ENCODE measurements around the gene DNAH2.

The DNAH2 gene

DNA sequence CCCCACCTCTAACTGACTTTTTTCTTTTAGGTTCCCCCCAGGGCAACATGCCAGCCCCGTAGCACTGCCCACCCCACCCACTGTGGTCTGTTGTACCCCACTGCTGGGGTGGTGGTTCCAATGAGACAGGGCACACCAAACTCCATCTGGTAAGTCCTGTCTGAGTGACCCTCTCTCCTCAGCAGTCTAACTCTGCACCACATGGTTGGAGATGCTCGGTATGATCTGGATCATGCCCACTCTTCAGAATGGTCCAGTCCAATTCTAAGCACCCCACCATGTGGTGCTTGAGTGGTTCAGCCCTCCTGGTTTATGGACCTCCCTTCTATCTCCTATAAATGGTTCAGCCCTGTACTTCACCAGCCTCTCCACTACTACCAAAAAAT lies 122.3 kb downstream of the DNAH2 start:
- TF ChIP-seq, protein P1, sequence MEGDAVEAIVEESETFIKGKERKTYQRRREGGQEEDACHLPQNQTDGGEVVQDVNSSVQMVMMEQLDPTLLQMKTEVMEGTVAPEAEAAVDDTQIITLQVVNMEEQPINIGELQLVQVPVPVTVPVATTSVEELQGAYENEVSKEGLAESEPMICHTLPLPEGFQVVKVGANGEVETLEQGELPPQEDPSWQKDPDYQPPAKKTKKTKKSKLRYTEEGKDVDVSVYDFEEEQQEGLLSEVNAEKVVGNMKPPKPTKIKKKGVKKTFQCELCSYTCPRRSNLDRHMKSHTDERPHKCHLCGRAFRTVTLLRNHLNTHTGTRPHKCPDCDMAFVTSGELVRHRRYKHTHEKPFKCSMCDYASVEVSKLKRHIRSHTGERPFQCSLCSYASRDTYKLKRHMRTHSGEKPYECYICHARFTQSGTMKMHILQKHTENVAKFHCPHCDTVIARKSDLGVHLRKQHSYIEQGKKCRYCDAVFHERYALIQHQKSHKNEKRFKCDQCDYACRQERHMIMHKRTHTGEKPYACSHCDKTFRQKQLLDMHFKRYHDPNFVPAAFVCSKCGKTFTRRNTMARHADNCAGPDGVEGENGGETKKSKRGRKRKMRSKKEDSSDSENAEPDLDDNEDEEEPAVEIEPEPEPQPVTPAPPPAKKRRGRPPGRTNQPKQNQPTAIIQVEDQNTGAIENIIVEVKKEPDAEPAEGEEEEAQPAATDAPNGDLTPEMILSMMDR (conservative IDR thresholded peaks at IDR 0.05): no peak
- H3K27ac ChIP-seq: peak overlapping the region; percentile 82; the same call in 1 of the 2 replicates

DNA sequence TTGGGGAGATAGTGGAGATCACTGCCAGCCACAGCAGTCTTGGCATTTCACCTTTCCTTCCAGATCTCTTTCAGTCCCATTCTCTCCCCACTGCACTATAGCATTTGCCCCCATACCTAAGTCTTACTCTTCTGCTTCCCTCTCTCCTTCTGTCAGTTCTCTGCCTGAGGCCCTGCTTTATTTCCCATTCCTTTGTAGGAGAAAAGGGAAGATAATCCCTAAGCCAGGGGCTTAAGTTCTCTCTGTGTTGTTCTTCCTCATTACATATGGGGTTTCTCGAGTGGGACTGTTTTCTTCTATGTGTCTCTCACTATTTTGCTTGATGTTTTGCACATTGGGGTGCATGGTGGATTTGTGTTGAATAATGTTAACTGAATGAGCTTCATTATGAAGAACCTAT lies 122.9 kb downstream of the DNAH2 start:
- TF ChIP-seq, protein P1 (conservative IDR thresholded peaks at IDR 0.05): no peak
- peak overlapping the region; percentile 82 for H3K27ac ChIP-seq

DNA sequence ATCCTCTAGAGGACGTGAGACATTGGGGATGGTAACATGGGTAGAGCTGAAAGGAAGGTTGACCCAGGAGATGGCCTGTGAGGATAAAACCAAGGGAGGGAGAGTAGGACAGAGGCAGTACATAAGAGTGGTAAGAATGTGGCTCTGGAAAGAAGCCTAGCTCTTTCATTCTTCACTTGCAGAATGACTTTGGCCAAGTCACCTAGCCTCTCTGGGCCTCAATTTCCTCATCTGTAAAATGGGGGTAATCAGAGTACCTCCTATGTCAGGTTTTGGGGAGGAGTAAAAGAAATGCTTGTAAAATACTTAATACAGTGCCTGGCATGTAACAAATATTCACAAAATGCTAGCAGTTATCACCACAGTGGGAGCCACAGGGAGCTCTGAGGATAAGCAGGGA lies 123.3 kb downstream of the DNAH2 start:
- H3K27ac ChIP-seq: peak overlapping the region; percentile 82
- TF ChIP-seq, protein P1 (conservative IDR thresholded peaks at IDR 0.05): no peak

DNA sequence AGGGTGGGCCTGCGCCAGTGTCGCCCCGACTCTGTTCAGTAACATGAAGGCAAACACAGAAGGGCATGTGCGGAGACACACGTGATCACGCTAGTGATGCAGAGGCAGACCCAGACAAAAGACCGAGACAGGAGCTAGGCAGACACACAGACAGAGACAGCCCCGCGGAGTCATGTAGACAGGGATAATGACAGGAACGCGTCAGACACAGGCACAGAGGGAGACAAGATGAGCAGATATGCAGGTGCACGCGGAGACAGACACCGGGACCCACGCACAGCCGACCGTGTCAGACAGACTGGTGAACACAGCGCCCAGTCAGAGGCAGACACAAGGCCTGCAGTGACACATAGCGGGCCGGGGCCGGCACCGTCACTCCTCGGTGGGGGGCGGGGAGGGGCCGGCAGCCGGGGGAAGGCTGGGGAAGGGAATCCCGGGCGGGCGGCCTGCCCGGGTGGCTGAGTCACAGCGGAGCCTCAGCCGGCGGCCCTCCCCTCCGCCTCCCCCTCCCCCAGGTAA lies 123.9 kb downstream of the DNAH2 start:
- TF ChIP-seq, protein P1 (conservative IDR thresholded peaks at IDR 0.05): peak; percentile 19; the same call in 1 of the 2 replicates
- peak overlapping the region; percentile 82 for H3K27ac ChIP-seq

DNA sequence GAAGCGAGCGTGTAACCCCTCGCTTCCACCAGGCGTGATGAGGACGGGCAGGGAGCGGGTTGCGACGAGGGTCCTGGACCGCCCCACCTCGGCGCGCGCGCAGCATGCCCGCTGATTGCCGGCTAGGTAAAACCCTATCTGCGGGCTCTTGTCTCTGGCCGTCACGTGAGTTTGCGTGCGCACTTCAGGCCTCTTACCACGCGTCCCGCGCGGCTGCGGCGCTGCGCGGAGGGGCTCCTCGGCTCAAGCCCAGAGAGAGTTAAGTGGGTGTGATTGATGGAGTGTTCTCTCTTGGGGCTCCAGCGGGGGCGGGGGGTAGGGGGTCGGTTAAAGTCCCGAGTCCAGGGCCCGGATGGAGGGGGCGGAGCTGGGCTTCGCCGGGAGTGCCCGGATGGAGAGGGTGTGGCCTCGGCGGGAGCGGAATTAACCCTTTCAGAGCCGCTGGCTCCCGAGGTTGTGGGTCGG lies 124.4 kb downstream of the DNAH2 start:
- peak overlapping the region; percentile 82 for H3K27ac ChIP-seq
- TF ChIP-seq, protein P1 (conservative IDR thresholded peaks at IDR 0.05): no peak

DNA sequence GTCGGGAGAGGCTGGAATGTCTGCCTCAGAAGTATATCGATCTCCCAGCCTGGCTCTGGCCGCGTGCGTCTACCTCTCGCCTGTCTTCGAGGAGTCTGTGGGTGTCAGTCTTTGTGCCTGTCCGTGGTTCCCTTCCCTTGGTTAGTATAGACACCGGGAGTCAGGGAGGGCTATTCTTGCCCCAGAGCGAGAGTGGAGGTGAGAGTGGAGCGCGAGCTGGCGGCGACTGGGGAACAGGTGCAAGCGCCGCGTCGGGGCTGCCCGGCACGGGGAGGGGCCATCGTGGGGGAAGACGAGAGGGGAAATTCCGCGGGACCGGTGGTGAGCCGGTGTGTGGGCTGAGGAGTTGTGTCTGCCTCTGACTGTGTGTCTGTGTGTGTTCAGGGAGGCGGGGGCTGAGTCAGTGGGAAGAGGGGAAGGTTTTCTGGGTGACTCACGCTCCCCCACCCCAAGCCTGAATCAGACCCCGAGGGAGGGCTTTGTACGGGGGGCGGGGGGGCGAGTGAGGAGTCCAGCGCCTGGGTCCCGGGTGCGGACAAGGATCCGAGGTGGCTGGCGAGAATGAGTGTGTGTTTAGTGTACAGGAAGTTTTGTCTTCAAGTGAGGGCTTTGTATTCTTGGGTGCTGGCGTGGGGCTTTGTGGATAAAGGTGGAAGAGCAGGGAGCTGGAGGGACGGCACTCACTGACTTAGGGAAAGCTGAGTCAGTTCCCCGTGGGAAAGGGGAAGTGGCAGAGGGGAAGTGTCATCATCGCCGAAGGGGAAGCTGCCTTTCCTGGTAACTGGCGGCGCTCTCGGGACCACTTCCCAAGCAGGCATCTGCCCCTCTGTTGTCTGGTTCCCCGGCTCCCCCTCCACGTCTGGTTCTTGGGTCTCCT lies 125.1 kb downstream of the DNAH2 start:
- TF ChIP-seq, protein P1 (conservative IDR thresholded peaks at IDR 0.05): no peak
- peak overlapping the region; percentile 82 for H3K27ac ChIP-seq

DNA sequence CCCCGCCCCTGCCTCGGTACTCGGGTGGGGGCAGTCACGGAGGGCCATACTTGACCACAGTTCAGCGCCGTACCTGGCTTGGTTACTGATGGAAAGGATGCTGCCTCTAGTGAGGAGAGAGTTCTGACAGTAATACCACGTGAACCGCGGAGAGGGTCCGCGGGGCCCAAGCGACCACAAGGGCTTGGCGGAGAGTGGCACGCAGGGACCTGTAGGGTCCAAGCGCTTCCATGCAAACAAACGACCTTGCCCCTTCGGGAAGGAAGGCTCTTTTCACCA lies 125.7 kb downstream of the DNAH2 start:
- TF ChIP-seq, protein P1 (conservative IDR thresholded peaks at IDR 0.05): no peak
- peak overlapping the region; percentile 82 for H3K27ac ChIP-seq
